RWPE1 (cell line): ENCODE measurements around the gene SIGLEC7.

Source experiments
- CTCF ChIA-PET: fragments of 350-600 bp; sonication (Branson Sonifier 250); formaldehyde crosslinking; extraction: SDS; loops from one replicate; lab custom pipeline; 2021; lab: Yijun Ruan, JAX
- POLR2A ChIA-PET: fragments of 400-600 bp; formaldehyde crosslinking; extraction: SDS; loops from one replicate; lab custom pipeline; 2020; ENCODE audit warnings: antibody characterized with exemption; ENCODE audit not compliant: low non-redundant PET; lab: Yijun Ruan, JAX
- DNase-seq: peaks from one replicate; pipeline ENCODE4 v3.0.0; 2012; ENCODE audit warnings: low spot score
- H3K27ac ChIP-seq: fragments of 450-650 bp; 2 replicates; pipeline ENCODE4 v1.5.1; 2017
- CTCF ChIP-seq: fragments of 450-650 bp; conservative IDR thresholded peaks from 2 replicates; pipeline ENCODE4 v1.5.1; 2017; ENCODE audit warnings: low read depth, mild to moderate bottlenecking

Gene SIGLEC7

GRCh38 chr19:51181913-51182419 lies 39.9 kb downstream of the SIGLEC7 start:
- CTCF ChIA-PET, result no interaction called here
- POLR2A ChIA-PET, result no interaction called here
- H3K27ac ChIP-seq, result no peak overlapping the region
- TF ChIP-seq CTCF, result no peak
- DNase-seq, result no peak

- ChIA-PET CTCF (no interaction called here), POLR2A (no interaction called here)
- H3K27ac ChIP-seq, result no peak overlapping the region
- no peak for TF ChIP-seq CTCF
- no peak for DNase-seq
Observed at GRCh38 chr19:51183629-51184028, 41.5 kb downstream of the SIGLEC7 start.

DNA sequence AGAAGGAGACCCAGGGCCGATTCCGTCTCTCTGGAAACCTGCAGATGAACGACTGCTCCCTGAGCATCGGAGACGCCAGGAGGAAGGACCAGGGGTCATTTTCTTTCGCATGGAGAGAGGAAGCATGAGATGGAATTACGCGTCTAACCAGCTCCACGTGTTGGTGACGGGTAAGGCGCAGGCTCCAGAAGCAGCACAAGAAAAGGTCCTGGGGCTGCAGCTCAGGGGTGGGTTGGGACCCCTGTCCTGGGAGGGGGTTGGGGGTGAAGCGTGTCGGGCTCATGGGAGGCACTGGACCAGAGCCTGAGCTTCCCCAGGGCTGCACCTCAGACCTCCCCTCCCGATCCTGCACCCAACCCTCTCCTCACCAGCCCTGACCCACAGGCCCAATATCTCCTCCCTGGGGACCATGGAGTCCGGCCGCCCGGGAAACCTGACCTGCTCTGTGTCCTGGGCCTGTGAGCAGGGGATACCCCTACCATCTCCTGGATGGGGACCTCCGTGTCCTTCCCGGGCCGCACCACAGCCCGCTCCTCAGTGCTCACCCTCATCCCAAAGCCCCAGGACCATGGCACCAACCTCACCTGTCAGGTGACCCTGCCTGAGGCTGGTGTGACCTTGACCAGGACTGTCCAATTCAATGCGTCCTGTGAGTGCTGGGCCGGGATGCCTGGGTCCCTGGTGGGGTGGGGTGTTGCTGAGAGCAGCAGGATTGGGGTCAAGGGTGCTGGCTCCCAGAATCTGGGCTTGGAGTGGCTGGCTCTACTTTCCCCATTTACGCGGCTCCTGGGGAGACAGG lies 43.2 kb downstream of the SIGLEC7 start:
- TF ChIP-seq CTCF, result no peak
- H3K27ac ChIP-seq, result no peak overlapping the region
- ChIA-PET CTCF (no interaction called here), POLR2A (no interaction called here)
- DNase-seq, result no peak

GRCh38 chr19:51185868-51186215 lies 43.7 kb downstream of the SIGLEC7 start:
- DNase-seq, result no peak
- ChIA-PET POLR2A (no interaction called here), CTCF (no interaction called here)
- no peak for TF ChIP-seq CTCF
- H3K27ac ChIP-seq, result no peak overlapping the region

DNA sequence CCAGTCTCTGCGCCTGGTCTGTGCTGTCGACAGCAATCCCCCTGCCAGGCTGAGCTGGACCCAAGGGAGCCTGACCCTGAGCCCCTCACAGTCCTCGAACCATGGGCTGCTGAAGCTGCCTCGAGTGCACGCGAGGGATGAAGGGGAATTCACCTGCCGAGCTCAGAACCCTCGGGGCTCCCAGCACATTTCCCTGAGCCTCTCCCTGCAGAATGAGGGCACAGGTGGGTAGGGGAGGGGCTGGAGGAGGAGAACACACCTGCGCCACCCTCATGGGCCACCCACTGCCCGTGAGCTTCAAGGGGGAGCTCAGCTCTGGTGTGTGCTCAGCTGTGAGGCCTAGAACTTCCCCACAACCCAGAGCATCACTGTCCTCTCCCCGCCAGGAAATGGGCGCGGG lies 44.2 kb downstream of the SIGLEC7 start:
- H3K27ac ChIP-seq, result no peak overlapping the region
- ChIA-PET POLR2A (no interaction called here), CTCF (no interaction called here)
- DNase-seq, result no peak
- TF ChIP-seq CTCF, result no peak

GRCh38 chr19:51187395-51188226 lies 45.5 kb downstream of the SIGLEC7 start:
- TF ChIP-seq CTCF, result no peak
- H3K27ac ChIP-seq, result no peak overlapping the region
- ChIA-PET POLR2A (no interaction called here), CTCF (no interaction called here)
- no peak for DNase-seq
